Measurements from ENCODE around the gene CELF2. TPM values are rescaled to one million over a fixed set of nuclear protein-coding genes. Genes with fewer than 3 reads are reported as not detected.

Gene CELF2
- total and polyA plus RNA-seq, 12 donors, result 13.0 to 90.9 (median 80.9) TPM

GRCh38 chr10:10976652-10977051 lies 41.0 kb upstream of the CELF2 start:
- DNase-seq (no peak), ATAC-seq (peak in 1 of 8 donors; percentile 7)
- WGBS, 2 donors, result 77 to 80% methylated on average over 4 of the region's 4 CpGs
- Histone ChIP-seq H3K27ac (no peak overlapping the region), H3K36me3 (no peaks in the 10 kb centered on the region), H3K9me3 (no peaks in the 10 kb centered on the region), H3K27me3 (no peaks in the 10 kb centered on the region), H3K4me1 (peaks cover 0 to 10% (median 0%) of the 10 kb centered on the region in 9 donors), H3K4me3 (no peak overlapping the region)
- intact Hi-C loops (cut with DNase I), result no loop called here
- TF ChIP-seq CTCF (IDR thresholded peaks at IDR 0.05), result no peak

GRCh38 chr10:10977226-10977956 lies 40.3 kb upstream of the CELF2 start:
- Histone ChIP-seq H3K9me3 (no peaks in the 10 kb centered on the region), H3K27ac (peak overlapping the region in 2 of 10 donors; percentile 2 to 42), H3K4me1 (peaks cover 0 to 10% (median 0%) of the 10 kb centered on the region in 9 donors), H3K4me3 (no peak overlapping the region), H3K36me3 (no peaks in the 10 kb centered on the region), H3K27me3 (no peaks in the 10 kb centered on the region)
- no peak for DNase-seq
- 55 to 57% methylated on average over 2 of the region's 2 CpGs for WGBS, 2 donors
- intact Hi-C loops (cut with DNase I), result no loop called here
- no peak for TF ChIP-seq CTCF (IDR thresholded peaks at IDR 0.05)
- ATAC-seq, result peak in 4 of 8 donors; percentile 17 to 77 (median 46)

GRCh38 chr10:10977978-10978377 lies 39.7 kb upstream of the CELF2 start:
- ATAC-seq, result no peak
- DNase-seq, result no peak
- Histone ChIP-seq H3K36me3 (no peaks in the 10 kb centered on the region), H3K4me1 (peaks cover 0 to 10% (median 0%) of the 10 kb centered on the region in 9 donors), H3K27me3 (no peaks in the 10 kb centered on the region), H3K27ac (peak overlapping the region in 2 of 10 donors; percentile 2 to 42), H3K9me3 (no peaks in the 10 kb centered on the region), H3K4me3 (no peak overlapping the region)
- no peak for TF ChIP-seq CTCF (IDR thresholded peaks at IDR 0.05)
- 88 to 89% methylated on average over 2 of the region's 2 CpGs for WGBS, 2 donors
- intact Hi-C loops (cut with DNase I), result no loop called here

GRCh38 chr10:10985361-10985760 lies 32.3 kb upstream of the CELF2 start:
- H3K27me3 ChIP-seq, result no peaks in the 10 kb centered on the region
- no peaks in the 10 kb centered on the region for H3K4me1 ChIP-seq
- no peaks in the 10 kb centered on the region for H3K36me3 ChIP-seq
- no peak for ATAC-seq
- no peak for TF ChIP-seq CTCF (IDR thresholded peaks at IDR 0.05)
- DNase-seq, result no peak
- no peak overlapping the region for H3K27ac ChIP-seq
- no peak overlapping the region for H3K4me3 ChIP-seq
- WGBS, 2 donors, result 89 to 94% methylated on average over 2 of the region's 2 CpGs
- H3K9me3 ChIP-seq, result no peaks in the 10 kb centered on the region
- intact Hi-C loops (cut with DNase I), result no loop called here
